ENCODE results near the gene DMXL1. TPM values are rescaled to one million over a fixed set of nuclear protein-coding genes. Genes with fewer than 3 reads are reported as not detected.

The DMXL1 gene
- total RNA-seq, 2 experiments from 2014 or later: 28.4 to 29.1 TPM

DNA sequence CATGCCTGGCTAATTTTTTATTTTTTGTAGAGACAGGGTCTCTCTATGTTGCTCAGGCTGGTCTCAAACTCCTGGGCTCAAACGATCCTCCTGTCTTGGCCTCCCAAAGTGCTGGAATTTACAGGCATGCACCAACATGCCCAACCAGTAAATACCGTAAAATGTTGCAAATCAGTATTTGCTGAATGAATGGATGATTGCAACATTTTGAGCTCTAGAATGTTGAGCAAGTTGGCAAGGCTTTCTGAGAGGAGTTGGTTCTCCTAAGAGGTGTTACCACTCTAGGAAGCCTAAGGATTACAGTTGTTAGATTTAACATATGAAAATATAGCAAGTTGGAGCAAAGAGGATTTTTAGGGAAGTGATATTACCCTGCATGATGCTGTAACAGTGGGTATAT is 15.6 kb upstream of the DMXL1 start:
- Histone ChIP-seq H3K27me3 (ENCODE audit: control insufficient read depth in 1 of 2, insufficient read depth in 2 of 2, low read length in 2 of 2) (no peaks in the 10 kb centered on the region), H3K4me1 (ENCODE audit: insufficient read depth, low read length) (no peaks in the 10 kb centered on the region), H3K27ac (ENCODE audit: low read depth in 1 of 2, low read length in 2 of 2) (no peak overlapping the region), H3K36me3 (ENCODE audit: insufficient read depth, low read length) (no peaks in the 10 kb centered on the region), H3K9me3 (ENCODE audit: control insufficient read depth in 1 of 2, insufficient read depth in 1 of 2, low read length in 2 of 2) (no peaks in the 10 kb centered on the region), H3K4me3 (ENCODE audit: low read length) (no peak overlapping the region)
- ChIA-PET CTCF (no interaction called here), POLR2A (no interaction called here)
- Mint-ChIP-seq H3K4me1 (ENCODE audit: low read depth) (no peaks in the 10 kb centered on the region), H3K27me3 (no peaks in the 10 kb centered on the region), H3K9me3 (no peaks in the 10 kb centered on the region), H3K4me3 (no peak overlapping the region), H3K36me3 (ENCODE audit: low read depth) (no peaks in the 10 kb centered on the region), H3K27ac (no peak overlapping the region)
- no peak for DNase-seq
- intact Hi-C loops (cut with DNase I, micrococcal nuclease): no loop called here
- TF ChIP-seq, protein P1, sequence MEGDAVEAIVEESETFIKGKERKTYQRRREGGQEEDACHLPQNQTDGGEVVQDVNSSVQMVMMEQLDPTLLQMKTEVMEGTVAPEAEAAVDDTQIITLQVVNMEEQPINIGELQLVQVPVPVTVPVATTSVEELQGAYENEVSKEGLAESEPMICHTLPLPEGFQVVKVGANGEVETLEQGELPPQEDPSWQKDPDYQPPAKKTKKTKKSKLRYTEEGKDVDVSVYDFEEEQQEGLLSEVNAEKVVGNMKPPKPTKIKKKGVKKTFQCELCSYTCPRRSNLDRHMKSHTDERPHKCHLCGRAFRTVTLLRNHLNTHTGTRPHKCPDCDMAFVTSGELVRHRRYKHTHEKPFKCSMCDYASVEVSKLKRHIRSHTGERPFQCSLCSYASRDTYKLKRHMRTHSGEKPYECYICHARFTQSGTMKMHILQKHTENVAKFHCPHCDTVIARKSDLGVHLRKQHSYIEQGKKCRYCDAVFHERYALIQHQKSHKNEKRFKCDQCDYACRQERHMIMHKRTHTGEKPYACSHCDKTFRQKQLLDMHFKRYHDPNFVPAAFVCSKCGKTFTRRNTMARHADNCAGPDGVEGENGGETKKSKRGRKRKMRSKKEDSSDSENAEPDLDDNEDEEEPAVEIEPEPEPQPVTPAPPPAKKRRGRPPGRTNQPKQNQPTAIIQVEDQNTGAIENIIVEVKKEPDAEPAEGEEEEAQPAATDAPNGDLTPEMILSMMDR (IDR thresholded peaks at IDR 0.05): no peak
- no peak for ATAC-seq (ENCODE audit: poor library complexity)

GRCh38 chr5:119058979-119059529 is 11.8 kb upstream of the DMXL1 start:
- no peaks in the 10 kb centered on the region for H3K27me3 ChIP-seq (ENCODE audit: control insufficient read depth in 1 of 2, insufficient read depth in 2 of 2, low read length in 2 of 2)
- H3K9me3 ChIP-seq (ENCODE audit: control insufficient read depth in 1 of 2, insufficient read depth in 1 of 2, low read length in 2 of 2): no peaks in the 10 kb centered on the region
- POLR2A ChIA-PET: interaction anchor here (1.7 kb wide), 1 partner anchor 12 kb away, joined by 6 read pairs; the partner anchor contains the start of gene DMXL1
- intact Hi-C loops (cut with DNase I, micrococcal nuclease): no loop called here
- H3K4me3 ChIP-seq (ENCODE audit: low read length): no peak overlapping the region
- H3K9me3 Mint-ChIP-seq: no peaks in the 10 kb centered on the region
- no peaks in the 10 kb centered on the region for H3K36me3 Mint-ChIP-seq (ENCODE audit: low read depth)
- no peaks in the 10 kb centered on the region for H3K4me1 ChIP-seq (ENCODE audit: insufficient read depth, low read length)
- no peak overlapping the region for H3K27ac ChIP-seq (ENCODE audit: low read depth in 1 of 2, low read length in 2 of 2)
- no peak for DNase-seq
- ATAC-seq (ENCODE audit: poor library complexity): no peak
- H3K27ac Mint-ChIP-seq: no peak overlapping the region
- CTCF ChIA-PET: no interaction called here
- peaks cover 8% of the 10 kb centered on the region for H3K4me1 Mint-ChIP-seq (ENCODE audit: low read depth)
- TF ChIP-seq, protein P1 (IDR thresholded peaks at IDR 0.05): no peak
- no peaks in the 10 kb centered on the region for H3K36me3 ChIP-seq (ENCODE audit: insufficient read depth, low read length)
- no peak overlapping the region for H3K4me3 Mint-ChIP-seq
- no peaks in the 10 kb centered on the region for H3K27me3 Mint-ChIP-seq

DNA sequence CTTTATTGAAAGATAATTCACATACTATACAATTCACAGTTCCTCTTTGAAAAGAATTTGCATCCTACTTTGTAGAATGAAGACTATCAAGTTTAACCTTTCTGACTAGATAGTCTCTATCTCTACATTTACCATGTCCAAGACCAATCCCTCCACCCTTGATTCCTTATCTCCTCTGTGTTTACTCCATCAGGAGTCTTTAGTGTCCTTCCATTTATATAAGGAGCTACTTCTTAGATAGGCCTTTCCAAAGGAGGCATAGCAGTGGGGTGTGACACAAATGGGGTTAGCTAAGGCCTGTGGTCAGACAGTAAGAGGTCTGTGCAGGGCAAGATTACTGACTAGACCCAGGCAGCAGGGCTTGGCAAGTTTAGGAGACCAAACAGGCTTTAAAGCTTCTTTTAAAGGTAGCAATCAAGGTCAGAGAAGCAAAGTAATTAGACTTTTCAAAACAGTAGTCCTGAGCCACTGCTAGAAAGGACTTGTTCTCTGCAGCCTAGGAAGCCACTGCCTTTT is 11.1 kb upstream of the DMXL1 start:
- Histone ChIP-seq H3K27ac (ENCODE audit: low read depth in 1 of 2, low read length in 2 of 2) (no peak overlapping the region), H3K36me3 (ENCODE audit: insufficient read depth, low read length) (no peaks in the 10 kb centered on the region), H3K4me1 (ENCODE audit: insufficient read depth, low read length) (no peaks in the 10 kb centered on the region), H3K27me3 (ENCODE audit: control insufficient read depth in 1 of 2, insufficient read depth in 2 of 2, low read length in 2 of 2) (no peaks in the 10 kb centered on the region), H3K9me3 (ENCODE audit: control insufficient read depth in 1 of 2, insufficient read depth in 1 of 2, low read length in 2 of 2) (no peaks in the 10 kb centered on the region), H3K4me3 (ENCODE audit: low read length) (no peak overlapping the region)
- DNase-seq (no peak), ATAC-seq (ENCODE audit: poor library complexity) (no peak)
- TF ChIP-seq, protein P1 (IDR thresholded peaks at IDR 0.05): no peak
- Mint-ChIP-seq H3K4me3 (no peak overlapping the region), H3K36me3 (ENCODE audit: low read depth) (no peaks in the 10 kb centered on the region), H3K27ac (no peak overlapping the region), H3K4me1 (ENCODE audit: low read depth) (peaks cover 8% of the 10 kb centered on the region), H3K27me3 (no peaks in the 10 kb centered on the region), H3K9me3 (no peaks in the 10 kb centered on the region)
- ChIA-PET CTCF (no interaction called here), POLR2A (interaction anchor here (1.7 kb wide), 1 partner anchor 11 kb away, joined by 6 read pairs; the partner anchor contains the start of gene DMXL1)
- intact Hi-C loops (cut with DNase I, micrococcal nuclease): no loop called here

All from CD4-positive, alpha-beta T cell (primary cell).